ENCODE measurements around the gene HEATR3. TPM values are rescaled to one million over a fixed set of nuclear protein-coding genes. Genes with fewer than 3 reads are reported as not detected.

The HEATR3 gene
- total RNA-seq, 5 donors from 2014 or later (not counting 1 experiment from before 2014, with no cell fraction given): 17.0 to 28.4 (median 24.6) TPM

DNA sequence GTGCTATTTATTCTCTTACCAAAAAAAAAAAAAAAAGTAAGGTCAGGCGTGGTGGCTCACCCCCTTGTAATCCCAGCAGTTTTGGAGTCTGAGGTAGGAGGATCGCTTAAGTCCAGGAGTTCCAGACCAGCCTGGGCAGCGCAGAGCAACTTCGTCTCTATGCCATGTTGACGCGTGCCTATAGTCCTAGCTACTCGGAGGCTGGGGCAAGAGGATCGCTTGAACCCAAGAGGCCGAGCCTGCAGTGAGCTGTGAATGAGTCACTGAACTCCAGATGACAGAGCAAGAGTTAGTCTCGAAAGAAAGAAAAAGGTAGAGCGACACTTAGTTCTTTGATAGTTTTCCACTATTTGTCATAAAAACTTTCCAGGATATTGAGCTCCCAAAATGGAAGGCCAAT, 86.0 kb downstream of the HEATR3 start:
- DNase-seq (peak in 2 of 35 experiments; percentile 14 to 17), ATAC-seq (replicated peaks in 1 of 4) (no peak)
- peak overlapping the region; percentile 62 to 98 for H3K4me3 ChIP-seq (ENCODE audit: control insufficient read depth in 1 of 2, extremely low read depth in 1 of 2, low read length in 1 of 2)
- peaks cover 19 to 36% of the 10 kb centered on the region in 2 experiments for H3K4me1 ChIP-seq (ENCODE audit: control insufficient read depth in 1 of 2, extremely low read depth in 1 of 2, insufficient read depth in 2 of 2, low read length in 2 of 2)
- Mint-ChIP-seq H3K27ac (peak overlapping the region; percentile 98 to 99), H3K4me1 (peaks cover 30 to 34% (median 32%) of the 10 kb centered on the region in 3 donors), H3K9me3 (no peaks in the 10 kb centered on the region), H3K36me3 (no peaks in the 10 kb centered on the region), H3K4me3 (peak overlapping the region; percentile 87 to 92 (median 89)), H3K27me3 (no peaks in the 10 kb centered on the region)
- no peaks in the 10 kb centered on the region for H3K9me3 ChIP-seq
- POLR2A ChIA-PET: interaction anchor here in 1 of 2 donors (0.6 to 1.0 kb wide), 3 partner anchors 15 to 59 kb away, joined by 3 to 7 read pairs (median 3); no protein-coding TSS in a partner anchor
- no peaks in the 10 kb centered on the region for H3K36me3 ChIP-seq (ENCODE audit: control insufficient read depth in 2 of 2, extremely low read depth in 1 of 2, insufficient read depth in 1 of 2, low read length in 1 of 2)
- no peaks in the 10 kb centered on the region for H3K27me3 ChIP-seq (replicated peaks in 1 of 2; ENCODE audit: control insufficient read depth in 2 of 2, extremely low read depth in 1 of 2, insufficient read depth in 2 of 2, low read length in 1 of 2)
- H3K27ac ChIP-seq (ENCODE audit: low read length): peak overlapping the region; percentile 85
- WGBS (ENCODE audit: insufficient coverage): 74% methylated on average over 9 of the region's 11 CpGs
- CTCF ChIA-PET: interaction anchor here (0.6 to 1.6 kb wide), 6 partner anchors 13 to 292 kb away, joined by 3 to 9 read pairs (median 4); partner anchors contain the start of genes CNEP1R1 (in 1 of the 2) and HEATR3 (in 1 of the 2)

DNA sequence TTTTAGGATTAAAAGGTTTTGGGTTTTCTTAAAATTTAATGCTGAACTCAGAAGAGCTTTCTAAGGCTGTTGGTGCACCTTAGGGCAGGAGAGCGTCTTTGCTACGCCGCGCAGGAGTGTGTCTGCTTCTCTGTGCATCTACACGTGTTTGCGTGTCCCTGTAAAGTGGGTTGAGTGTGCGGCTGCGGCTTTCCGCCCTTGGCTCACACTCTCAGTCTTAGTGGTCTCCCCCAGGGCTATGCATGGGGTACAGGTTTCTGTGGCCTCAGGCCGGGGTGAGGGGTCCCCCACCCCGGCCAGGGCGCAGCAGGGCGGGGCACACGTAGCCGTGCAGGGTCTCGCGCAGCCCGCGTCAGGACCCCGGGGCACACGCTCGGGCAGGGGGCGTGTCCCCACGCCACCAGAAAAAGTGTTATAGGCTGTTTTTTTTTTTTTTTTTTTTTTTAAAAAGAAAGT, 86.6 kb downstream of the HEATR3 start:
- Histone ChIP-seq H3K4me1 (ENCODE audit: control insufficient read depth in 1 of 2, extremely low read depth in 1 of 2, insufficient read depth in 2 of 2, low read length in 2 of 2) (peaks cover 21 to 36% of the 10 kb centered on the region in 2 experiments), H3K4me3 (ENCODE audit: control insufficient read depth in 1 of 2, extremely low read depth in 1 of 2, low read length in 1 of 2) (peak overlapping the region; percentile 62 to 98), H3K27ac (ENCODE audit: low read length) (peak overlapping the region; percentile 85), H3K9me3 (no peaks in the 10 kb centered on the region), H3K27me3 (replicated peaks in 1 of 2; ENCODE audit: control insufficient read depth in 2 of 2, extremely low read depth in 1 of 2, insufficient read depth in 2 of 2, low read length in 1 of 2) (no peaks in the 10 kb centered on the region), H3K36me3 (ENCODE audit: control insufficient read depth in 2 of 2, extremely low read depth in 1 of 2, insufficient read depth in 1 of 2, low read length in 1 of 2) (no peaks in the 10 kb centered on the region)
- DNase-seq: peak; percentile 45 to 83 (median 64)
- CTCF ChIA-PET: interaction anchor here (0.6 to 1.6 kb wide), 4 partner anchors 51 to 127 kb away, joined by 3 to 9 read pairs (median 4); partner anchors contain the start of genes CNEP1R1 (in 1 of the 2) and HEATR3 (in 1 of the 2)
- ATAC-seq (replicated peaks in 1 of 4): peak; percentile 30 to 56 (median 42)
- Mint-ChIP-seq H3K27me3 (no peaks in the 10 kb centered on the region), H3K27ac (peak overlapping the region; percentile 98 to 99), H3K4me1 (peaks cover 36 to 40% (median 37%) of the 10 kb centered on the region in 3 donors), H3K9me3 (no peaks in the 10 kb centered on the region), H3K36me3 (peaks cover 3% of the 10 kb centered on the region), H3K4me3 (peak overlapping the region; percentile 87 to 92 (median 89))
- POLR2A ChIA-PET: interaction anchor here (0.6 to 1.0 kb wide), 4 partner anchors 16 to 594 kb away, joined by 3 to 4 read pairs (median 3); no protein-coding TSS in a partner anchor
- WGBS (ENCODE audit: insufficient coverage): 3% methylated on average over 17 of the region's 24 CpGs

DNA sequence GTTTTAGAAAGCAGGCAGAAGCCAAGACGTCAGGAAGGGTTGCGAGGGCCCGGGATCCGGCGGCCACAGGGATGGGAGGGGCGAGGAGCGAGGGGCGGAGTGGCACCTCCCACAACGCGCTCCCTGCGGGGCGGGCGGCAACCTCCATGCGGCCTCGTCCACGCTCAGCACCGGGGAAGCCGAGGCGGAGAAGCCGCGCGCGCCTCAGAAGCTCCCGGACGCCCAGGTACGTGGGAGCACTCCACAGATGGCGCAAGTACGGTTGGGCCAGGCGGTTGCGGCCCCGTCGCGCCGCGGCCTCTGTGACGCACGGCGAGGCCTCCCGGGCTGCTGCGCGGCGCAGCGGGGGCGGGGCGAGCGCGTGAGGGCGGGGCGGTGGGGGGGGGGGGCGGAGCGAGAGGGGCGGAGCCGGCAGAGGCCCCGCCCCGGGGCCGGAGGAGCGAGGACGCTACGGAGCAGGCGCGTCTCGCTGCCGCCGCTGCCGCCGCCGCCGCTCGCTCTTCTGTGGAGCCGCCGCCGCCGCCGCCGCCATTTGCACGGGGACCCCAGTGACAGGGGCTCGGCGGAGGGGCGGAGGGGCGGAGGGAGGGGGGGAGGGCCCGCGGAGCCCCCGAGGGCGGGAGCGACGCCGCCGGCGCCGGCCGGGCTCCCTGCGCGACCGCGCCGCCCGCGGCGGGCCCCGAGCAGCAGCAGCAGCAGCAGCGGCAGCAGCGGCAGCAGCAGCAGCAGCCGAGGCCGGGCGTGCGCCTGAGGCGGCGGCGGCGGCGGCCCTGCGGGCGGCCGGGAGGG, 87.2 kb downstream of the HEATR3 start, which contains the start of gene TENT4B:
Gene TENT4B (plus strand): TSS at position 500 of the 789 bp plus-strand sequence. CDS start 316 bp downstream, outside the sequence.
- under 1% methylated on average over 58 of the region's 114 CpGs for WGBS (ENCODE audit: insufficient coverage)
- POLR2A ChIA-PET: interaction anchor here (0.6 to 1.0 kb wide), 2 partner anchors 81 to 593 kb away, joined by 3 to 4 read pairs; no protein-coding TSS in a partner anchor

DNA sequence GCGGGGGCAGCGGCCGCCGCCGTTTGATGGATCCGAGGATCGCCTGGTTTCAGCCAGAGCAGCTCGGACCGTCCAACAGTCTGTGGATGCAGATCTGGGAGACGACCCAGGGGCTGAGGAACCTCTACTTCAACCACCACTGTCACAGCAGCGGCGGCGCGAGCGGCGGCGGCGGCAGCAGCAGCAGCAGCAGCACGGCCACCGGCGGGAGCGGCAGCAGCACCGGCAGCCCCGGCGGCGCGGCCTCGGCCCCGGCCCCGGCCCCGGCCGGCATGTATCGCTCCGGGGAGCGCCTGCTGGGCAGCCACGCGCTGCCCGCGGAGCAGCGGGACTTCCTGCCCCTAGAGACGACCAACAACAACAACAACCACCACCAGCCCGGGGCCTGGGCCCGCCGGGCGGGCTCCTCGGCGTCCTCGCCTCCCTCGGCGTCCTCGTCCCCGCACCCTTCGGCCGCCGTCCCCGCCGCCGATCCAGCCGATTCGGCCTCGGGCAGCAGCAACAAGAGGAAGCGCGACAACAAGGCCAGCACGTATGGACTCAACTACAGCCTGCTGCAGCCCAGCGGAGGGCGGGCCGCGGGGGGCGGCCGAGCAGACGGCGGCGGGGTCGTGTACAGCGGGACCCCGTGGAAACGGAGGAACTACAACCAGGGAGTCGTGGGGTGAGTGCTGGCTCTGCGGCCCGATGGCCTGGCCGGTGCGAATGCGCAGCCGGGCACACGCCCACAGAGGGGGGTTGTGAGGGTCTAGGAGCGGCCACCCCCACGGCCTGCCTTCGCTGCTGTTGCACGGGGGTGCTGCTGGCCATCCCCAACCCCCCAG, 88.0 kb downstream of the HEATR3 start:
- no peaks in the 10 kb centered on the region for H3K36me3 ChIP-seq (ENCODE audit: control insufficient read depth in 2 of 2, extremely low read depth in 1 of 2, insufficient read depth in 1 of 2, low read length in 1 of 2)
- ATAC-seq (replicated peaks in 1 of 4) (peak in 3 of 4 experiments; percentile 4), DNase-seq (peak in 11 of 35 experiments; percentile 3 to 38 (median 22))
- H3K4me1 ChIP-seq (ENCODE audit: control insufficient read depth in 1 of 2, extremely low read depth in 1 of 2, insufficient read depth in 2 of 2, low read length in 2 of 2): peaks cover 24 to 36% of the 10 kb centered on the region in 2 experiments
- no peaks in the 10 kb centered on the region for H3K9me3 ChIP-seq
- Mint-ChIP-seq H3K4me1 (peaks cover 44 to 51% (median 47%) of the 10 kb centered on the region in 3 donors), H3K4me3 (peak overlapping the region; percentile 80 to 90 (median 87)), H3K27me3 (no peaks in the 10 kb centered on the region), H3K27ac (peak overlapping the region in 1 of 2 donors; percentile 34), H3K36me3 (peaks cover 6% of the 10 kb centered on the region), H3K9me3 (no peaks in the 10 kb centered on the region)
- POLR2A ChIA-PET: no interaction called here
- H3K27ac ChIP-seq (ENCODE audit: low read length): peak overlapping the region; percentile 23
- H3K27me3 ChIP-seq (replicated peaks in 1 of 2; ENCODE audit: control insufficient read depth in 2 of 2, extremely low read depth in 1 of 2, insufficient read depth in 2 of 2, low read length in 1 of 2): no peaks in the 10 kb centered on the region
- WGBS (ENCODE audit: insufficient coverage): 1% methylated on average over 80 of the region's 89 CpGs
- CTCF ChIA-PET: no interaction called here
- peak overlapping the region; percentile 54 to 66 for H3K4me3 ChIP-seq (ENCODE audit: control insufficient read depth in 1 of 2, extremely low read depth in 1 of 2, low read length in 1 of 2)

More for the DNA sequence above, 87.2 kb downstream of the HEATR3 start, which contains the start of gene TENT4B:
- CTCF ChIA-PET: interaction anchor here (0.7 to 1.6 kb wide), 4 partner anchors 44 to 128 kb away, joined by 3 to 9 read pairs (median 4); partner anchors contain the start of genes CNEP1R1 (in 1 of the 2) and HEATR3 (in 1 of the 2)
- peaks cover 21 to 36% of the 10 kb centered on the region in 2 experiments for H3K4me1 ChIP-seq (ENCODE audit: control insufficient read depth in 1 of 2, extremely low read depth in 1 of 2, insufficient read depth in 2 of 2, low read length in 2 of 2)
- H3K9me3 Mint-ChIP-seq: no peaks in the 10 kb centered on the region
- peak within 1 kb of the TSS; percentile 85 for H3K27ac ChIP-seq (ENCODE audit: low read length)
- no peaks in the 10 kb centered on the region for H3K27me3 Mint-ChIP-seq
- H3K36me3 Mint-ChIP-seq: peaks cover 3% of the 10 kb centered on the region
- H3K4me3 Mint-ChIP-seq: peak within 1 kb of the TSS; percentile 87 to 92 (median 90)
- peaks cover 36 to 43% (median 39%) of the 10 kb centered on the region in 3 donors for H3K4me1 Mint-ChIP-seq
- ATAC-seq (replicated peaks in 1 of 4) (peak; percentile 80 to 84 (median 81)), DNase-seq (peak; percentile 79 to 95 (median 87))
- peak within 1 kb of the TSS; percentile 66 to 98 for H3K4me3 ChIP-seq (ENCODE audit: control insufficient read depth in 1 of 2, extremely low read depth in 1 of 2, low read length in 1 of 2)
- H3K27me3 ChIP-seq (replicated peaks in 1 of 2; ENCODE audit: control insufficient read depth in 2 of 2, extremely low read depth in 1 of 2, insufficient read depth in 2 of 2, low read length in 1 of 2): no peaks in the 10 kb centered on the region
- no peaks in the 10 kb centered on the region for H3K9me3 ChIP-seq
- H3K27ac Mint-ChIP-seq: peak within 1 kb of the TSS; percentile 98 to 99
- H3K36me3 ChIP-seq (ENCODE audit: control insufficient read depth in 2 of 2, extremely low read depth in 1 of 2, insufficient read depth in 1 of 2, low read length in 1 of 2): no peaks in the 10 kb centered on the region

DNA sequence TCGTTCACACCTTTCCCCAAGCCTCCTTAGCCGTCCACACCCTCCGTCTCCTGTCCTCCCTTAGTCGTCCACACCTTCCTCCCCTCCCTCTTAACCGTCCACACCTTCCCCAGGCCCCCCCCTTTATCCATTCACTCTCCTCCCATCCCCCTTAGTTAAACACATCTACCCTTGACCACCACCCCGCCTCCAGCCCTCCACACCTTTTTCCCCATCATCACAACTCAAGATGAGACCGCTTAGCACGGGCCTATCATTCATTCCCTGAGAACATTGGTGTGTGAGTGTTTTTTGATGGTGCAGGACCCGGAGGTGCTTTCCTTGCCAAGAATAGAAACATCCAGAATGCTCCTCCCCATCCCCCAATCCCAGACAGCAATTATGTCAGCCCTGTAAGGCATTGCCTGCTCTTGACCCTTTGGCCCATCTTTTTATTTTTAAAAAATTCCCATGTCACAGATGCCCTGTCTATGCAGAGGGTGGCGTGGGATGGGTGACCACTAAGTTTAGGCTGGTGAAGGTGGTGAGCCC, 88.7 kb downstream of the HEATR3 start:
- POLR2A ChIA-PET: interaction anchor here (0.6 to 0.7 kb wide), 4 partner anchors 22 to 136 kb away, joined by 3 to 16 read pairs (median 6); no protein-coding TSS in a partner anchor
- peaks cover 8% of the 10 kb centered on the region for H3K36me3 Mint-ChIP-seq
- peaks cover 50 to 57% (median 53%) of the 10 kb centered on the region in 3 donors for H3K4me1 Mint-ChIP-seq
- H3K4me3 Mint-ChIP-seq: peak overlapping the region; percentile 80 to 90 (median 87)
- CTCF ChIA-PET: interaction anchor here in 1 of 2 donors (0.6 to 1.7 kb wide), 3 partner anchors 42 to 130 kb away, joined by 3 to 7 read pairs (median 3); partner anchors contain the start of gene CNEP1R1
- no peaks in the 10 kb centered on the region for H3K9me3 Mint-ChIP-seq
- peaks cover 24 to 40% of the 10 kb centered on the region in 2 experiments for H3K4me1 ChIP-seq (ENCODE audit: control insufficient read depth in 1 of 2, extremely low read depth in 1 of 2, insufficient read depth in 2 of 2, low read length in 2 of 2)
- H3K9me3 ChIP-seq: no peaks in the 10 kb centered on the region
- H3K36me3 ChIP-seq (ENCODE audit: control insufficient read depth in 2 of 2, extremely low read depth in 1 of 2, insufficient read depth in 1 of 2, low read length in 1 of 2): no peaks in the 10 kb centered on the region
- H3K27me3 Mint-ChIP-seq: no peaks in the 10 kb centered on the region
- 12% methylated on average over 5 of the region's 10 CpGs for WGBS (ENCODE audit: insufficient coverage)
- H3K4me3 ChIP-seq (ENCODE audit: control insufficient read depth in 1 of 2, extremely low read depth in 1 of 2, low read length in 1 of 2): peak overlapping the region; percentile 54 to 66
- H3K27ac Mint-ChIP-seq: peak overlapping the region; percentile 60 to 63
- no peak for ATAC-seq (replicated peaks in 1 of 4)
- peak overlapping the region; percentile 23 for H3K27ac ChIP-seq (ENCODE audit: low read length)
- peak in 1 of 35 experiments; percentile 36 for DNase-seq
- H3K27me3 ChIP-seq (replicated peaks in 1 of 2; ENCODE audit: control insufficient read depth in 2 of 2, extremely low read depth in 1 of 2, insufficient read depth in 2 of 2, low read length in 1 of 2): no peaks in the 10 kb centered on the region

All from T-cell (primary cell).